ENCODE data around the gene AVP. TPM values are rescaled to one million over a fixed set of nuclear protein-coding genes. Genes with fewer than 3 reads are reported as not detected.

Gene AVP
- total and polyA plus RNA-seq, 2 of the 13 experiments (the other 11 are each of a cell fraction or from before 2014, with no cell fraction given) = 0.12 TPM; not detected in 1

- TF ChIP-seq, protein P1, sequence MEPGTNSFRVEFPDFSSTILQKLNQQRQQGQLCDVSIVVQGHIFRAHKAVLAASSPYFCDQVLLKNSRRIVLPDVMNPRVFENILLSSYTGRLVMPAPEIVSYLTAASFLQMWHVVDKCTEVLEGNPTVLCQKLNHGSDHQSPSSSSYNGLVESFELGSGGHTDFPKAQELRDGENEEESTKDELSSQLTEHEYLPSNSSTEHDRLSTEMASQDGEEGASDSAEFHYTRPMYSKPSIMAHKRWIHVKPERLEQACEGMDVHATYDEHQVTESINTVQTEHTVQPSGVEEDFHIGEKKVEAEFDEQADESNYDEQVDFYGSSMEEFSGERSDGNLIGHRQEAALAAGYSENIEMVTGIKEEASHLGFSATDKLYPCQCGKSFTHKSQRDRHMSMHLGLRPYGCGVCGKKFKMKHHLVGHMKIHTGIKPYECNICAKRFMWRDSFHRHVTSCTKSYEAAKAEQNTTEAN (CRISPR knock-in tag; conservative IDR thresholded peaks at IDR 0.05) = peak; percentile 69
- TF ChIP-seq REL (CRISPR knock-in tag; conservative IDR thresholded peaks at IDR 0.05) = peak; percentile 88
- TF ChIP-seq CERS6 (CRISPR knock-in tag; IDR thresholded peaks at IDR 0.05) = no peak
- TF ChIP-seq GPBP1L1 (CRISPR knock-in tag; IDR thresholded peaks at IDR 0.05) = no peak
- TF ChIP-seq, protein P2, sequence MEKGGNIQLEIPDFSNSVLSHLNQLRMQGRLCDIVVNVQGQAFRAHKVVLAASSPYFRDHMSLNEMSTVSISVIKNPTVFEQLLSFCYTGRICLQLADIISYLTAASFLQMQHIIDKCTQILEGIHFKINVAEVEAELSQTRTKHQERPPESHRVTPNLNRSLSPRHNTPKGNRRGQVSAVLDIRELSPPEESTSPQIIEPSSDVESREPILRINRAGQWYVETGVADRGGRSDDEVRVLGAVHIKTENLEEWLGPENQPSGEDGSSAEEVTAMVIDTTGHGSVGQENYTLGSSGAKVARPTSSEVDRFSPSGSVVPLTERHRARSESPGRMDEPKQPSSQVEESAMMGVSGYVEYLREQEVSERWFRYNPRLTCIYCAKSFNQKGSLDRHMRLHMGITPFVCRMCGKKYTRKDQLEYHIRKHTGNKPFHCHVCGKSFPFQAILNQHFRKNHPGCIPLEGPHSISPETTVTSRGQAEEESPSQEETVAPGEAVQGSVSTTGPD (CRISPR knock-in tag; IDR thresholded peaks at IDR 0.05) = no peak
- peak; percentile 99 for TF ChIP-seq PHF8 (CRISPR knock-in tag; IDR thresholded peaks at IDR 0.05)
- no peak for TF ChIP-seq USF2 (IDR thresholded peaks at IDR 0.05; ENCODE audit: low read depth, low read length)
- no peak for TF ChIP-seq USF2 (CRISPR knock-in tag; IDR thresholded peaks at IDR 0.05; ENCODE audit: borderline replicate concordance)
- peak; percentile 87 for TF ChIP-seq ATF7-NPFF (CRISPR knock-in tag; IDR thresholded peaks at IDR 0.05; ENCODE audit: low read depth)
- no peak for TF ChIP-seq ZNF317 (CRISPR knock-in tag; IDR thresholded peaks at IDR 0.05)
- peak; percentile 81 for TF ChIP-seq HDAC2 (CRISPR knock-in tag; IDR thresholded peaks at IDR 0.05)
- TF ChIP-seq NCOA2 (CRISPR knock-in tag; IDR thresholded peaks at IDR 0.05) = peak; percentile 67
- peak; percentile 61; the same call in 1 of the 2 replicates for TF ChIP-seq FUBP1 (CRISPR knock-in tag; IDR thresholded peaks at IDR 0.05; ENCODE audit: borderline replicate concordance)
- no peak for TF ChIP-seq ZNF562 (CRISPR knock-in tag; IDR thresholded peaks at IDR 0.05; ENCODE audit: borderline replicate concordance)
- TF ChIP-seq ZNF543 (CRISPR knock-in tag; IDR thresholded peaks at IDR 0.05) = peak; percentile 98; the same call in 1 of the 2 replicates
- TF ChIP-seq TBP (CRISPR knock-in tag; IDR thresholded peaks at IDR 0.05) = no peak
- TF ChIP-seq MTA1 (CRISPR knock-in tag; IDR thresholded peaks at IDR 0.05; ENCODE audit: borderline replicate concordance) = peak; percentile 92; the same call in 1 of the 2 replicates
- TF ChIP-seq MBD4 (IDR thresholded peaks at IDR 0.05; ENCODE audit: borderline replicate concordance, low read length) = no peak
- peak; percentile 82; the same call in 1 of the 2 replicates for TF ChIP-seq JDP2 (CRISPR knock-in tag; IDR thresholded peaks at IDR 0.05; ENCODE audit: borderline replicate concordance)
- TF ChIP-seq FOSL2 (CRISPR knock-in tag; IDR thresholded peaks at IDR 0.05) = peak; percentile 49
Measured at GRCh38 chr20:3045816-3046676, 38.5 kb downstream of the AVP start, which contains the start of gene MRPS26 (continued).

All from HepG2 (cell line).